Cardiac fibroblast (primary cell): ENCODE results near the gene DRAM1.
A peak's percentile ranks its signal among the peaks of the same experiment; 100 is the strongest.

Experiments used
- DNase-seq, 2 donors: peaks; one replicate each; pipeline versions ENCODE4 v3.0.0 to v3.0.0-alpha.2; 2010; ENCODE audit warnings: low read depth in 2 of 2
- H3K4me3 ChIP-seq, 2 donors: replicated peaks in 1 of 2; 1 replicate in 1 of 2; 2 replicates in 1 of 2; pipeline ENCODE4 v1.5.1; 2011; ENCODE audit warnings: low read depth in 2 of 2, low read length in 2 of 2, mild to moderate bottlenecking in 2 of 2, moderate library complexity in 1 of 2
- TF ChIP-seq, protein P1 (sequence below): IDR thresholded peaks from one replicate; pipeline ENCODE4 v1.5.1; 2011; ENCODE audit warnings: low read depth, mild to moderate bottlenecking, low read length, inconsistent platforms

DRAM1 gene

DNA sequence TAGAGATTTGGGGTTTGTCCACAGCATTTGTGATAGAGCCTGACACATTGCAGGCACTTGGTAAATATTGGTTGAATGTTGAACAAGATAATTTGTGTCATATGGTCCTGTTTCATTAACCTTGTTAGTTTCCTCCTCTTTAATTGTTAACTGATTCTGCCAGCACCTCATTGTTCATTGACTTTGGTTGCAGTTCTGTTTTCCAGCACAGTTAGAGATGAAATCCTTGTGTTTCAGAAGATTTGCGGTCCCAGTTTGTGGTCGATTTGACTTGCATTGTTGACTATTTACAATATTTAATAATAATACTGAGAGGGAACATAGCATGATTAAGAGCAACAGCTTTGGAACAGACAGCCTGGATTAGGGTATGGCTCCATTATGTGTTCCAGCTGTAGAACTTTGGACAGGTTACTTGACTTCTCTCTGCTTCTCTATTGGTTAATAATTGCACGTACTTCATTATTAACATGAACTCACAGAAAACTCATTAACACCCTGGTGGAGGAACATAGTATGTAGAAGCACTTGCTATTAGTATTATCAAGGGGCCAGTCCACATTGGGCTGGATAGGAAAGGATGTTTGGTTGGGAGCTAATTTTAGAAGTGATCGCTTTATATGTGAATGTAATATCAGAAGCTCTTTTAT is 8.7 kb downstream of the DRAM1 start:
- no peak overlapping the region for H3K4me3 ChIP-seq
- TF ChIP-seq, protein P1, sequence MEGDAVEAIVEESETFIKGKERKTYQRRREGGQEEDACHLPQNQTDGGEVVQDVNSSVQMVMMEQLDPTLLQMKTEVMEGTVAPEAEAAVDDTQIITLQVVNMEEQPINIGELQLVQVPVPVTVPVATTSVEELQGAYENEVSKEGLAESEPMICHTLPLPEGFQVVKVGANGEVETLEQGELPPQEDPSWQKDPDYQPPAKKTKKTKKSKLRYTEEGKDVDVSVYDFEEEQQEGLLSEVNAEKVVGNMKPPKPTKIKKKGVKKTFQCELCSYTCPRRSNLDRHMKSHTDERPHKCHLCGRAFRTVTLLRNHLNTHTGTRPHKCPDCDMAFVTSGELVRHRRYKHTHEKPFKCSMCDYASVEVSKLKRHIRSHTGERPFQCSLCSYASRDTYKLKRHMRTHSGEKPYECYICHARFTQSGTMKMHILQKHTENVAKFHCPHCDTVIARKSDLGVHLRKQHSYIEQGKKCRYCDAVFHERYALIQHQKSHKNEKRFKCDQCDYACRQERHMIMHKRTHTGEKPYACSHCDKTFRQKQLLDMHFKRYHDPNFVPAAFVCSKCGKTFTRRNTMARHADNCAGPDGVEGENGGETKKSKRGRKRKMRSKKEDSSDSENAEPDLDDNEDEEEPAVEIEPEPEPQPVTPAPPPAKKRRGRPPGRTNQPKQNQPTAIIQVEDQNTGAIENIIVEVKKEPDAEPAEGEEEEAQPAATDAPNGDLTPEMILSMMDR, result no peak
- no peak for DNase-seq

- DNase-seq, result no peak
- H3K4me3 ChIP-seq, result no peak overlapping the region
- TF ChIP-seq, protein P1, result no peak
These were observed 11.9 kb downstream of the DRAM1 start for GRCh38 chr12:101889211-101889752.

- H3K4me3 ChIP-seq, result no peak overlapping the region
- DNase-seq, result peak; percentile 69 to 76
These were observed 14.1 kb downstream of the DRAM1 start for GRCh38 chr12:101891462-101891971.

DNA sequence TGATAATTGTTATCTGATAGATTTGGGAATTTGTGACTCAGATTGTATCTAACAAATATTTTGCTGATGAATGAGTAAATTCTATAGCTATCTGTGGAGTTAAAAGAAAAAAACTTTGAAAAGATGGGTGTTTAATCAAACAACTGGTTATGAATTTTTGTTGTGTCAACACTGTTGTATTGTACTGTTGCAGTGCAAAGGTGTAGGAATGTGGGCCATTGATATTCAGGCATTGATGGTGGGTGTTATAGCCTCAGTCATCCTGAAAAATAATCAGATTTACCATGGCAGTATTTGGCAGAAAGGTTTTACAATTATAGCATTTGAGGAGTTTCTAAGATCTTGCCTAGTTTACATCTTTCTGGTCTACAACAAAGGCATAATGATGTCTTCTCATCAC is 15.4 kb downstream of the DRAM1 start:
- H3K4me3 ChIP-seq, result no peak overlapping the region
- TF ChIP-seq, protein P1, result no peak
- DNase-seq, result no peak

More at GRCh38 chr12:101891462-101891971, 14.1 kb downstream of the DRAM1 start:
- TF ChIP-seq, protein P1, result no peak

- TF ChIP-seq, protein P1, result no peak
- H3K4me3 ChIP-seq, result no peak overlapping the region
- DNase-seq, result no peak
These were observed 24.4 kb downstream of the DRAM1 start for GRCh38 chr12:101901777-101902176.

- no peak for DNase-seq
- TF ChIP-seq, protein P1, result no peak
- no peak overlapping the region for H3K4me3 ChIP-seq
These were observed 25.3 kb downstream of the DRAM1 start for GRCh38 chr12:101902641-101903040.
